Limb (tissue), 2 donors: ENCODE measurements around the gene URI1.

ENCODE experiments used
- DNase-seq, 2 donors: peaks; one replicate each; pipeline ENCODE4 v3.0.0-alpha.2; 2016; ENCODE audit errors: extremely low spot score in 2 of 2

The URI1 gene

GRCh38 chr19:30054210-30054609 lies 112.2 kb downstream of the URI1 start:
- DNase-seq, result no peak

- no peak for DNase-seq
These were observed 114.5 kb downstream of the URI1 start for GRCh38 chr19:30056580-30056979.

- no peak for DNase-seq
These were observed 117.9 kb downstream of the URI1 start for GRCh38 chr19:30059741-30060457.

GRCh38 chr19:30060531-30061222 lies 118.6 kb downstream of the URI1 start:
- no peak for DNase-seq

- DNase-seq, result no peak
These were observed 119.4 kb downstream of the URI1 start for GRCh38 chr19:30061223-30062064.

- no peak for DNase-seq
These were observed 120.2 kb downstream of the URI1 start for GRCh38 chr19:30062065-30062906.

GRCh38 chr19:30062907-30063649 lies 121.0 kb downstream of the URI1 start:
- no peak for DNase-seq

- DNase-seq, result no peak
These were observed 121.8 kb downstream of the URI1 start for GRCh38 chr19:30063650-30064347.

- no peak for DNase-seq
These were observed 122.3 kb downstream of the URI1 start for GRCh38 chr19:30064348-30064699.

GRCh38 chr19:30064771-30065494 lies 122.9 kb downstream of the URI1 start:
- no peak for DNase-seq

GRCh38 chr19:30065680-30066606 lies 123.9 kb downstream of the URI1 start:
- DNase-seq, result no peak
